ENCODE data around the gene LSAMP. TPM values are rescaled to one million over a fixed set of nuclear protein-coding genes. Genes with fewer than 3 reads are reported as not detected.

LSAMP gene
- total and polyA plus RNA-seq, 9 of the 15 experiments (the other 6 are each of a cell fraction or from before 2014, with no cell fraction given): 0.09 to 0.11 TPM; not detected in 7

DNA sequence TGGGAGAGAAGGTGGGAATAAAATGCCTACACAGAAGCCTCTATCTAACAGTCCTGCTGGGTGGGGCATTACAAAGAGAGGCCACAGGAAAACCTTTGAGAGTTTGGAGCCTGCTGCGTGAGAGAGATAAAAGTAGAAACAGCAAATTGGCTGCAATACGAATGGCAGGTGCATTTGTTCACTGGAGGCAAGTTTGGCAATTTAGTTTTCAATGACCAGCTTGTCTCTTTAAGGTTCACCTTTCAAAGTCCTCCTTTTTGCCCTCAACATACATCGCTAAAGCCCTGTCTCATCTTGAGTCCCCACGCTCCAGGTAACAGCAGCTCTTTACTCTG, 405.7 kb downstream of the LSAMP start:
- Histone ChIP-seq H3K9me1 (ENCODE audit: control insufficient read depth, insufficient read depth, low read length) (no peaks in the 10 kb centered on the region), H3K79me2 (ENCODE audit: control insufficient read depth, insufficient read depth, low read length) (no peaks in the 10 kb centered on the region), H2AFZ (ENCODE audit: low read depth, low read length) (peak overlapping the region; percentile 84), H3K36me3 (ENCODE audit: control insufficient read depth, insufficient read depth, low read length) (peaks cover 2% of the 10 kb centered on the region; the same call in 1 of the 3 replicates), H4K20me1 (replicated peaks; ENCODE audit: control insufficient read depth, insufficient read depth, low read length) (no peaks in the 10 kb centered on the region), H3K9ac (ENCODE audit: insufficient read depth in 1 of 2, low read depth in 2 of 2, low read length in 2 of 2) (peak overlapping the region in 1 of 2 experiments; percentile 60; a peak in 2 of 4 replicates), H3K4me2 (ENCODE audit: insufficient read depth, low read length) (peak overlapping the region; percentile 73), H3K4me1 (replicated peaks in 1 of 2; ENCODE audit: control insufficient read depth in 2 of 2, insufficient read depth in 2 of 2, low read length in 2 of 2) (peaks cover 2 to 28% of the 10 kb centered on the region in 2 experiments; a peak in 3 of 5 replicates), H3K4me3 (peak overlapping the region; percentile 12; the same call in 1 of the 2 replicates), H3K9me3 (replicated peaks; ENCODE audit: control insufficient read depth, insufficient read depth, low read depth, low read length) (peaks cover 3% of the 10 kb centered on the region; the same call in 1 of the 2 replicates), H3K27me3 (ENCODE audit: control insufficient read depth in 2 of 2, insufficient read depth in 2 of 2, low read length in 2 of 2) (no peaks in the 10 kb centered on the region), H3K27ac (ENCODE audit: extremely low read depth, low read depth, low read length) (peak overlapping the region; percentile 83)
- WGBS (ENCODE audit: insufficient coverage, low coverage, missing lambda C conversion rate): 2% methylated on average over 4 of the region's 4 CpGs
- intact Hi-C loops (cut with micrococcal nuclease) (loop anchor here (2.0 kb wide), 1 partner anchor 53 kb away; no protein-coding TSS in a partner anchor), in situ Hi-C loops (cut with MboI) (no loop called here)
- FAIRE-seq (peak; percentile 96), DNase-seq (ENCODE audit: extremely low read depth in 1 of 4, low spot score in 3 of 4) (peak; percentile 15 to 81 (median 40)), ATAC-seq (peak; percentile 87)
- CTCF ChIA-PET (ENCODE audit: low intra/inter-chr PET ratio): no interaction called here
- POLR2A ChIA-PET: interaction anchor here (1.1 to 1.4 kb wide), 3 partner anchors 9 to 18 kb away, joined by 3 to 4 read pairs (median 4); no protein-coding TSS in a partner anchor
- BruUV-seq (replicated peaks): no TSS peak
- TF ChIP-seq EP300 (IDR thresholded peaks at IDR 0.05; ENCODE audit: low read length) (peak; percentile 90), PHB2 (IDR thresholded peaks at IDR 0.05; ENCODE audit: low read depth) (0 out of 2 replicates have a peak, but pooled peaks have one; percentile 30), POLR2AphosphoS5 (IDR thresholded peaks at IDR 0.05; ENCODE audit: control insufficient read depth, insufficient read depth, low read depth, low read length) (peak; percentile 81)
- TF ChIP-seq, protein P1, sequence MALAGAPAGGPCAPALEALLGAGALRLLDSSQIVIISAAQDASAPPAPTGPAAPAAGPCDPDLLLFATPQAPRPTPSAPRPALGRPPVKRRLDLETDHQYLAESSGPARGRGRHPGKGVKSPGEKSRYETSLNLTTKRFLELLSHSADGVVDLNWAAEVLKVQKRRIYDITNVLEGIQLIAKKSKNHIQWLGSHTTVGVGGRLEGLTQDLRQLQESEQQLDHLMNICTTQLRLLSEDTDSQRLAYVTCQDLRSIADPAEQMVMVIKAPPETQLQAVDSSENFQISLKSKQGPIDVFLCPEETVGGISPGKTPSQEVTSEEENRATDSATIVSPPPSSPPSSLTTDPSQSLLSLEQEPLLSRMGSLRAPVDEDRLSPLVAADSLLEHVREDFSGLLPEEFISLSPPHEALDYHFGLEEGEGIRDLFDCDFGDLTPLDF (CRISPR knock-in tag; IDR thresholded peaks at IDR 0.05): no peak
- TF ChIP-seq, protein P2, sequence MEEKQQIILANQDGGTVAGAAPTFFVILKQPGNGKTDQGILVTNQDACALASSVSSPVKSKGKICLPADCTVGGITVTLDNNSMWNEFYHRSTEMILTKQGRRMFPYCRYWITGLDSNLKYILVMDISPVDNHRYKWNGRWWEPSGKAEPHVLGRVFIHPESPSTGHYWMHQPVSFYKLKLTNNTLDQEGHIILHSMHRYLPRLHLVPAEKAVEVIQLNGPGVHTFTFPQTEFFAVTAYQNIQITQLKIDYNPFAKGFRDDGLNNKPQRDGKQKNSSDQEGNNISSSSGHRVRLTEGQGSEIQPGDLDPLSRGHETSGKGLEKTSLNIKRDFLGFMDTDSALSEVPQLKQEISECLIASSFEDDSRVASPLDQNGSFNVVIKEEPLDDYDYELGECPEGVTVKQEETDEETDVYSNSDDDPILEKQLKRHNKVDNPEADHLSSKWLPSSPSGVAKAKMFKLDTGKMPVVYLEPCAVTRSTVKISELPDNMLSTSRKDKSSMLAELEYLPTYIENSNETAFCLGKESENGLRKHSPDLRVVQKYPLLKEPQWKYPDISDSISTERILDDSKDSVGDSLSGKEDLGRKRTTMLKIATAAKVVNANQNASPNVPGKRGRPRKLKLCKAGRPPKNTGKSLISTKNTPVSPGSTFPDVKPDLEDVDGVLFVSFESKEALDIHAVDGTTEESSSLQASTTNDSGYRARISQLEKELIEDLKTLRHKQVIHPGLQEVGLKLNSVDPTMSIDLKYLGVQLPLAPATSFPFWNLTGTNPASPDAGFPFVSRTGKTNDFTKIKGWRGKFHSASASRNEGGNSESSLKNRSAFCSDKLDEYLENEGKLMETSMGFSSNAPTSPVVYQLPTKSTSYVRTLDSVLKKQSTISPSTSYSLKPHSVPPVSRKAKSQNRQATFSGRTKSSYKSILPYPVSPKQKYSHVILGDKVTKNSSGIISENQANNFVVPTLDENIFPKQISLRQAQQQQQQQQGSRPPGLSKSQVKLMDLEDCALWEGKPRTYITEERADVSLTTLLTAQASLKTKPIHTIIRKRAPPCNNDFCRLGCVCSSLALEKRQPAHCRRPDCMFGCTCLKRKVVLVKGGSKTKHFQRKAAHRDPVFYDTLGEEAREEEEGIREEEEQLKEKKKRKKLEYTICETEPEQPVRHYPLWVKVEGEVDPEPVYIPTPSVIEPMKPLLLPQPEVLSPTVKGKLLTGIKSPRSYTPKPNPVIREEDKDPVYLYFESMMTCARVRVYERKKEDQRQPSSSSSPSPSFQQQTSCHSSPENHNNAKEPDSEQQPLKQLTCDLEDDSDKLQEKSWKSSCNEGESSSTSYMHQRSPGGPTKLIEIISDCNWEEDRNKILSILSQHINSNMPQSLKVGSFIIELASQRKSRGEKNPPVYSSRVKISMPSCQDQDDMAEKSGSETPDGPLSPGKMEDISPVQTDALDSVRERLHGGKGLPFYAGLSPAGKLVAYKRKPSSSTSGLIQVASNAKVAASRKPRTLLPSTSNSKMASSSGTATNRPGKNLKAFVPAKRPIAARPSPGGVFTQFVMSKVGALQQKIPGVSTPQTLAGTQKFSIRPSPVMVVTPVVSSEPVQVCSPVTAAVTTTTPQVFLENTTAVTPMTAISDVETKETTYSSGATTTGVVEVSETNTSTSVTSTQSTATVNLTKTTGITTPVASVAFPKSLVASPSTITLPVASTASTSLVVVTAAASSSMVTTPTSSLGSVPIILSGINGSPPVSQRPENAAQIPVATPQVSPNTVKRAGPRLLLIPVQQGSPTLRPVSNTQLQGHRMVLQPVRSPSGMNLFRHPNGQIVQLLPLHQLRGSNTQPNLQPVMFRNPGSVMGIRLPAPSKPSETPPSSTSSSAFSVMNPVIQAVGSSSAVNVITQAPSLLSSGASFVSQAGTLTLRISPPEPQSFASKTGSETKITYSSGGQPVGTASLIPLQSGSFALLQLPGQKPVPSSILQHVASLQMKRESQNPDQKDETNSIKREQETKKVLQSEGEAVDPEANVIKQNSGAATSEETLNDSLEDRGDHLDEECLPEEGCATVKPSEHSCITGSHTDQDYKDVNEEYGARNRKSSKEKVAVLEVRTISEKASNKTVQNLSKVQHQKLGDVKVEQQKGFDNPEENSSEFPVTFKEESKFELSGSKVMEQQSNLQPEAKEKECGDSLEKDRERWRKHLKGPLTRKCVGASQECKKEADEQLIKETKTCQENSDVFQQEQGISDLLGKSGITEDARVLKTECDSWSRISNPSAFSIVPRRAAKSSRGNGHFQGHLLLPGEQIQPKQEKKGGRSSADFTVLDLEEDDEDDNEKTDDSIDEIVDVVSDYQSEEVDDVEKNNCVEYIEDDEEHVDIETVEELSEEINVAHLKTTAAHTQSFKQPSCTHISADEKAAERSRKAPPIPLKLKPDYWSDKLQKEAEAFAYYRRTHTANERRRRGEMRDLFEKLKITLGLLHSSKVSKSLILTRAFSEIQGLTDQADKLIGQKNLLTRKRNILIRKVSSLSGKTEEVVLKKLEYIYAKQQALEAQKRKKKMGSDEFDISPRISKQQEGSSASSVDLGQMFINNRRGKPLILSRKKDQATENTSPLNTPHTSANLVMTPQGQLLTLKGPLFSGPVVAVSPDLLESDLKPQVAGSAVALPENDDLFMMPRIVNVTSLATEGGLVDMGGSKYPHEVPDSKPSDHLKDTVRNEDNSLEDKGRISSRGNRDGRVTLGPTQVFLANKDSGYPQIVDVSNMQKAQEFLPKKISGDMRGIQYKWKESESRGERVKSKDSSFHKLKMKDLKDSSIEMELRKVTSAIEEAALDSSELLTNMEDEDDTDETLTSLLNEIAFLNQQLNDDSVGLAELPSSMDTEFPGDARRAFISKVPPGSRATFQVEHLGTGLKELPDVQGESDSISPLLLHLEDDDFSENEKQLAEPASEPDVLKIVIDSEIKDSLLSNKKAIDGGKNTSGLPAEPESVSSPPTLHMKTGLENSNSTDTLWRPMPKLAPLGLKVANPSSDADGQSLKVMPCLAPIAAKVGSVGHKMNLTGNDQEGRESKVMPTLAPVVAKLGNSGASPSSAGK (IDR thresholded peaks at IDR 0.05): 0 out of 2 replicates have a peak, but pooled peaks have one; percentile 8
